Activated CD8-positive, alpha-beta memory T cell treated with anti-CD3 and anti-CD28 coated beads for 36 hours (primary cell): ENCODE results near the gene DST. TPM values are rescaled to one million over a fixed set of nuclear protein-coding genes. Genes with fewer than 3 reads are reported as not detected.

Experiments used
- CTCF ChIA-PET: fragments of 350-600 bp; sonication (Branson Sonifier 250); formaldehyde crosslinking; loops from one replicate; lab custom pipeline; 2021; ENCODE audit warnings: antibody characterized with exemption; lab: Charles Lee
- POLR2A ChIA-PET: fragments of 350-600 bp; sonication (Branson Sonifier 250); formaldehyde crosslinking; loops from one replicate; lab custom pipeline; 2021; ENCODE audit warnings: antibody characterized with exemption; lab: Charles Lee
- total RNA-seq, 2 experiments: library from RNA; stranded (reverse); gene quantifications; one replicate each; pipeline ENCODE4 v1.2.3, GENCODE V29; 2021

DST gene
- total RNA-seq, 2 experiments from 2014 or later, result 1.7 TPM

GRCh38 chr6:56547687-56548086 lies 95.0 kb downstream of the DST start:
- POLR2A ChIA-PET, result no interaction called here
- CTCF ChIA-PET, result no interaction called here

- CTCF ChIA-PET, result interaction anchor here (0.6 to 1.9 kb wide), 4 partner anchors 11 to 590 kb away, joined by 3 to 6 read pairs (median 4); no protein-coding TSS in a partner anchor
Observed at GRCh38 chr6:56542364-56543331, 100.0 kb downstream of the DST start.

DNA sequence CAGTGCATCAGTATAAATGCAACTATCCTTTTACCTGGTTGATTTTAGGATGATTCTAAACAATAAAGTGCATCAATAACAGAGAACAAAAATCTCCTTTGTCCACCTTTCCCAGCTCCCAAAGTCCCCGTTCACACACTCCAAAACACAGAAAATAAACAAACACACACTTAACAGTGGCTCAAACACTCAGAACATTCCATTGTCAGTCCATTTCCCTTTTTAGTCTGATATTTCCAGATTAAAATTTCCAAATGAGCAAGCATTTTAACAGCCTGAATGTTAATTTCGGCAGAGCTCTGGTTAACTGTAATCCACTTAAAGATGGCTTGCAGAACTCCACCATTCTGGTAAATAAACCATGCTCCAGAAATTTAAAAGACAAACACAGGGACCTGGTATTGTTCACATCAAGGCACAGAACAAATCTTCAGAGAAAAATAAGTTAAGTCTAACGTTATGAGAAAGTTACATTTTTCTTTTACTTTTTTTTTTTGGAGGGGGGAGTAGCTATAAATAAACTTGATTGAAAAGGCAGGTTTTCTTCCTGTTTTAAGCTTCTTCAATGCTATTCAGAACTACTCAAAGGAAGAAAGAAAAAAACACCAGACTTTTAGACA lies 100.8 kb downstream of the DST start:
- ChIA-PET CTCF (interaction anchor here (0.6 to 1.9 kb wide), 4 partner anchors 12 to 591 kb away, joined by 3 to 6 read pairs (median 4); no protein-coding TSS in a partner anchor), POLR2A (no interaction called here)

More at GRCh38 chr6:56542364-56543331, 100.0 kb downstream of the DST start:
- POLR2A ChIA-PET, result no interaction called here

DNA sequence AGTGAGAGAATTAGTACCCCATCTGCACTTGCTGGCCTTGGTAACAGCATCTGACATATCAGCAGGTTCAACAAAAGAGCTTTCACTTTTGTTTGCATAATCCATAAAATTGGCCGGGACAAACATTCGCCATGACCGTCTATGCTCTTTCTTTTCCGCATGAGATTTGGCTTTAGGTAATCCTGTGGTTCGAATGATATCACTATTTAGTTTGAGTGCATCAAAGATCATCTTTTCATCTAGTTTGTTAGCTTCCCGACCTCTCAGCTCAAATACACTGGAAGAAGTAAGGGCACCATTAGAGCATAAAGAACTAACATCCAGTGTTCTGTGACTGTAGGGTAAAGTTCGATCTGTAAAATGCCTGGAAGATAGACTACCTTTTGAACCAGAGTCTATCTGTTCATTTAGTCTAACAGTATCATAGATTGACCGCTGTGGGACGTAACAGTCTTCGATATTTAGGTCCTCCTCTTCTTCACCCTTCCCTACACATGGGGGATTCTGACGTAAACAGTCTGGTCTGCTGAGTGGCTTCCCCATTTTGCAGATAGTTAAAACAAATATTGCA lies 101.6 kb downstream of the DST start:
- CTCF ChIA-PET, result interaction anchor here (1.9 kb wide), 1 partner anchor 52 kb away, joined by 6 read pairs; no protein-coding TSS in a partner anchor
- POLR2A ChIA-PET, result no interaction called here

GRCh38 chr6:56540232-56541029 lies 102.3 kb downstream of the DST start:
- ChIA-PET CTCF (no interaction called here), POLR2A (no interaction called here)

DNA sequence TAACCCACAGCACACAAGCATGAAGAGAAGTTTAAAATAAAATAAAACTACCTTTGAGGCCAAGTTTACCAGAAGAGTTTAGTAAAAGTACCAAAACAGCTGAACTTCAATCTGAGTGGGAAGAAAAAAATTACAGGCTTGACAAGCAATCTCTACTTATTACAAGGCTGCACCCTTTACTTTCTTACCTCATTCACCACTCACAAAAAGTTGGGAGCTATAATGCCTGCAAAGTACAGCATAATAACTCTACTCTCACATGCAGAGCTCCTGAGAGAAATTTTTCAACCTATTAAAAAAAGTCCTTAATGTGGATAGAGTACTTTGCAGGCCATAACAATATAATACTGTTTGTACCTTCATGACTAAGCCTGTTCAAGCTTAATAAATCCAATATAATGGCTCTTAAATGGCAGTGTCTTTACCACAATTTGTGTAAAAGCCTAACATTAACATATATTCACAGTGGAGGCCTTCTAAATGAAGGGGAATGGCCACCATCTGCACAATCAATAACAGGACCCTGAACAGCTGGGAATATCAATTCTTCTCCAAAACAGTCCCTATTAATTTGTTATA lies 103.1 kb downstream of the DST start:
- ChIA-PET POLR2A (no interaction called here), CTCF (no interaction called here)

- CTCF ChIA-PET, result no interaction called here
- POLR2A ChIA-PET, result no interaction called here
Observed at GRCh38 chr6:56538851-56539250, 103.8 kb downstream of the DST start.

DNA sequence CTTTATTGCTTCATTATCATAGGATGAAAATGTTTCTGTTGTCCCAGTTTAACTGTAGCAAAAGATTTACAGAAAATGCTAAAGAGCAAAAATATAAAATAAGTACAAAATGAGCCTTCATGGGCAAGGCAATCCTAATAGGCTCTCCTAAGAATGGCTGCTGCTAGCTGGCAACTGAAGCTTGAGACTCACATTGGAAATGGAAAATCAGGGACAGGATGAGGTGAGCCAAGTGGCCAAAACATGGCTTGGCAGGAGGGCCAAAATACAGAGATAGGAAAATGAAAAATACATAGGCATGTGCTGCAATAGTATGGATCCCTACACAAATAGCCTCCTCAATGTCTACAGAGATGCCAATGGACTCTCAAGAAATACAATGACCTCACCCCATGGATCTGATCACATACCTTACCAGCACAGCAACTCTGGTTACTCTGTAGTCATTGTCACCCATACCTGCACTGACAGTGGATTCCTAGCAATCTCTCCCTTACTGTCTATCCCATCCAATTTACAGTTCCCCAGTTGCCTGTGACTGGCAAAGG lies 105.4 kb downstream of the DST start:
- POLR2A ChIA-PET, result no interaction called here
- CTCF ChIA-PET, result no interaction called here

DNA sequence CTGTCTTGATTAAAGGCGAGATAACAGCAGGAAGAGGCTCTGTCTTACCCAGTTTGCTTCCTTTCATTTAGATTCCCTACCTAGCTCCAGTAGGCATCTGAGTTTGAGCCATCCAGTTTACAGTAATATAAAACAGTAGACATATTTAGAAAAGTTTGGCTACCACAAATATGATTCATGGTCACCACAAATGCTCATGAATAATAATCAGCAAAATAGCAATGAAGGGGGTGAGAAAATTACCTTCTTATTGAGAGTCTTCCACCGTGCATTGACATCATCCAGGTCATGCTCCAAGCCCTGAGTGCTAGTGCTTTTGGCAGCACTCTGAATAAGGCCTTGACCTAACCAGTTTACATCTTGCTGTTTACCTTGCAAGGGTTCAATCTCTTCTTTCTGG lies 106.2 kb downstream of the DST start:
- CTCF ChIA-PET, result no interaction called here

GRCh38 chr6:56535626-56536025 lies 107.1 kb downstream of the DST start:
- CTCF ChIA-PET, result no interaction called here
- POLR2A ChIA-PET, result no interaction called here

More for the DNA sequence above, 106.2 kb downstream of the DST start:
- POLR2A ChIA-PET, result no interaction called here

GRCh38 chr6:56534680-56535419 lies 107.8 kb downstream of the DST start:
- POLR2A ChIA-PET, result no interaction called here

DNA sequence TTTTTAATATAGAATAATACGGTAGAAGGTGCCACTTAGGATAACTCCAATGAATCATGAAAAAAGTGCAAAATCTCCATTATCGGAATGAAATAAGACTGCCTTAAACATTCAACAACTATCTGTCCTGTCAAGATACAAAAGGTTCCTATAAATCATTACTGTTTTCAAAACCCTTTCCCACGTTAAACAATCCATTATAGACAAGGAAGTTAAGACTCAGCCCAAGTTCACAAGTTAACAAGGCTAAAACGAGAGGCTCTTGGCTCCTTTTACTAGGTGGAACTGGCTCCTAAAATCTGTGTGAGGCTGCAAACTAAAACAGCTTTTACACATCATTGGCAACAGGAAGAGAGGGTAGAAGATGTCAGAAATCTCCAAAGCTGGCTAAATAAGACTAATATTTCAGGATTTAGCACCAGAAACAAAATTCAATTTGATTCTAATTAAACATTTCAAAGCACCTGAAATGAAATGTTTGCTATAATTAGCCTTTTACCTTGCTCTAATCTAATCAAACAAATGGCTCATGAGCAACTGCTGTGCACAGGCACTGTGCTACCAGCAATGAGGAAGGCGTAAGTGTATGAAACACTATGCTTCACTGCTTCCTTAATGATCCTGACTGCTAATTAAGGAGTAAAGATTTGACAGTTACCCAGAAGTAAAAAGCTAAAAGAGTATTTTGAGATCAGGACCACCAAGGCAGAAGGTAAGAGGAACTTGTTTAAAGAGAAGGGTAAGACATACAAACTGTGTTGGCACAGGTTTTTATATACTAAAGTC lies 109.7 kb downstream of the DST start:
- ChIA-PET CTCF (no interaction called here), POLR2A (no interaction called here)

More at GRCh38 chr6:56534680-56535419, 107.8 kb downstream of the DST start:
- CTCF ChIA-PET, result no interaction called here

GRCh38 chr6:56531839-56532595 lies 110.7 kb downstream of the DST start:
- ChIA-PET POLR2A (no interaction called here), CTCF (no interaction called here)

DNA sequence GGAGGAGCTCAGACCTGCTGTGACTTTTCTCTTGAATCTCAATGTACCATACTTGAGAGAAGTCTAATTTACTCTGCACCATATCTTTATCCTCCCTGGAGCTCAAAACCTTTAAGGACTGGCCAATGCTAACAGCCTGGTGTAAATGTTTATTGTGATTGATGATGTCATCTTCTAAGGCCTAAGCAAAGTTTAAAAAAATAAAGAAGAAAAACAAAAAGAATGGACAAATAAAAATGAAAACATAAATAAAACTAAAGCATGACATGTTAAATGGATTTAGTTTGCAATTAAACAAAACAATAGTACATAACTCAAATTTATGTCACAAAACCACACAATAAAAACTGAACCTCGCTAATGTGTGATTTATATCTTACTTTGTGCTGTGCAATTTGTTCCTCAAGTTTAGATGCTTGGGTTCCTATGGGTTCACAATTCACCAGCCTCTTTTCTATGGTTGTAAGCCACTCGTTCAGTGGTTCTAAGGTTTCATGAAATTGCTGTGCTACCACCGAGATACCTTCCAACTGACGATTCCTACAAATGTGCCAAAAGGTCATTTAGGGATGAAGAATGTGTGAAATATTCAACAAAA lies 113.0 kb downstream of the DST start:
- POLR2A ChIA-PET, result no interaction called here
- CTCF ChIA-PET, result no interaction called here

DNA sequence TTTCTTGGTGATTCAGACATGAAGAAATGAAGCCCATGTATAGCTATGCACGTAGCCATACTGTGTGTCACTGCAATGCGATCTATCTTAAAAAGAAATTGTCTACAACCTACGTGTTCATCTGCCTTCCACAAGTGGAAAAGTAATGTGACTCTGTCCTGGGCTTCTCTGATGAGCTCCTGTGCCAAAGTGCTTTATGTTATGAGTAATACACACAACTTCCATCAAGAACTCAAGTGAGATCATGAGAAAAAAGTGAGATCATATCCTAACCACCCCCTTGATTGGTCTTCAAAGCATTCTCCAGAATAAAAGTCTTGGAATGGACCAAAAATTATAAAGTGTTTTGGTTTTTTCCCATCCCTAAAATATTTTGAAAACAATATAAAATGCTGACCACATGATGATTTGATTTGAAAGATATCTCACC lies 114.3 kb downstream of the DST start:
- ChIA-PET CTCF (no interaction called here), POLR2A (no interaction called here)

DNA sequence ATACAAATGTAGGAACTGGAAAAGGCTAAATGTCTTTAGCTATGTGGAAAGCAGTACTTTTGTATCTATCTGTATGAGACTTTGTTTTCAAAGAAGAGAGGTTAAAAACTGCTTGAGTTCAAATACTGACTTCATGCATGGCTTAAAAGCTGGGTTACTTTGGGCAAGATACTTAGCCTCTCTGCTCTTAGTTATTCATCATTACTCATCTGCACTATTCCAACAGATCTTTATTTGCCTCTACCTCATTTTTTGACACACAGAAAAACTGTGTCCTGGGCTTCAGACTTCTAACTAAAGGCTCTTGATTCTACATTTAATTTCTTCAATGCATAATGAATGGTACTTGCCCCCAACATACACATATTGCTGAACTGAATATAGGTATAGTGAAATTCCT lies 114.8 kb downstream of the DST start:
- CTCF ChIA-PET, result no interaction called here
- POLR2A ChIA-PET, result no interaction called here
